ENCODE measurements around the gene ELOA.

GRCh38 chr1:23797478-23798448 lies 54.5 kb downstream of the ELOA start:
- TF ChIP-seq CTCF (IDR thresholded peaks at IDR 0.05) (no peak), POLR2A (IDR thresholded peaks at IDR 0.05) (no peak)

All from vagina (tissue), 2 donors.